ENCODE results near the gene TDP1. TPM values are rescaled to one million over a fixed set of nuclear protein-coding genes. Genes with fewer than 3 reads are reported as not detected.

The TDP1 gene
- total RNA-seq, 1 donor from 2014 or later, result 40.2 TPM

- H3K4me3 ChIP-seq (ENCODE audit: low read depth, low read length), result no peak overlapping the region
- DNase-seq (ENCODE audit: low read depth), result no peak
- TF ChIP-seq, protein P1, sequence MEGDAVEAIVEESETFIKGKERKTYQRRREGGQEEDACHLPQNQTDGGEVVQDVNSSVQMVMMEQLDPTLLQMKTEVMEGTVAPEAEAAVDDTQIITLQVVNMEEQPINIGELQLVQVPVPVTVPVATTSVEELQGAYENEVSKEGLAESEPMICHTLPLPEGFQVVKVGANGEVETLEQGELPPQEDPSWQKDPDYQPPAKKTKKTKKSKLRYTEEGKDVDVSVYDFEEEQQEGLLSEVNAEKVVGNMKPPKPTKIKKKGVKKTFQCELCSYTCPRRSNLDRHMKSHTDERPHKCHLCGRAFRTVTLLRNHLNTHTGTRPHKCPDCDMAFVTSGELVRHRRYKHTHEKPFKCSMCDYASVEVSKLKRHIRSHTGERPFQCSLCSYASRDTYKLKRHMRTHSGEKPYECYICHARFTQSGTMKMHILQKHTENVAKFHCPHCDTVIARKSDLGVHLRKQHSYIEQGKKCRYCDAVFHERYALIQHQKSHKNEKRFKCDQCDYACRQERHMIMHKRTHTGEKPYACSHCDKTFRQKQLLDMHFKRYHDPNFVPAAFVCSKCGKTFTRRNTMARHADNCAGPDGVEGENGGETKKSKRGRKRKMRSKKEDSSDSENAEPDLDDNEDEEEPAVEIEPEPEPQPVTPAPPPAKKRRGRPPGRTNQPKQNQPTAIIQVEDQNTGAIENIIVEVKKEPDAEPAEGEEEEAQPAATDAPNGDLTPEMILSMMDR (conservative IDR thresholded peaks at IDR 0.05; ENCODE audit: low read depth, low read length), result no peak
Measured at GRCh38 chr14:89986462-89987160, 30.9 kb downstream of the TDP1 start.

- H3K4me3 ChIP-seq (ENCODE audit: low read depth, low read length), result no peak overlapping the region
- no peak for DNase-seq (ENCODE audit: low read depth)
- TF ChIP-seq, protein P1 (conservative IDR thresholded peaks at IDR 0.05; ENCODE audit: low read depth, low read length), result no peak
Measured at GRCh38 chr14:89987161-89987475, 31.4 kb downstream of the TDP1 start.

DNA sequence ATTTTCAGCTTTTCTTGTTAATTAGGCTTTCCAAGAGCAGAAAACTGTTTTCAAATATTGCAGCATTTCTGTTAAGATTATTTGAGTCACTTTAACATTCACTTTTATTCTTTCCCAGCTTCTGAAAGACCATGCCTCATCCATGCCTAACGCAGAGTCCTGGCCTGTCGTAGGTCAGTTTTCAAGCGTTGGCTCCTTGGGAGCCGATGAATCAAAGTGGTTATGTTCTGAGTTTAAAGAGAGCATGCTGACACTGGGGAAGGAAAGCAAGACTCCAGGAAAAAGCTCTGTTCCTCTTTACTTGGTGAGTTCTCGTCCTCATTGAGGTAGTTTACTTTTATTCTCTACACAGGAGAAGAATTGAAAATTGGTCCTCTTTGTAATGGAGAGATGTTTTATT lies 33.1 kb downstream of the TDP1 start:
- no peak overlapping the region for H3K4me3 ChIP-seq (ENCODE audit: low read depth, low read length)
- TF ChIP-seq, protein P1 (conservative IDR thresholded peaks at IDR 0.05; ENCODE audit: low read depth, low read length), result no peak
- no peak for DNase-seq (ENCODE audit: low read depth)

- TF ChIP-seq, protein P1 (conservative IDR thresholded peaks at IDR 0.05; ENCODE audit: low read depth, low read length), result no peak
- DNase-seq (ENCODE audit: low read depth), result no peak
Measured at GRCh38 chr14:89990218-89990617, 34.5 kb downstream of the TDP1 start.

DNA sequence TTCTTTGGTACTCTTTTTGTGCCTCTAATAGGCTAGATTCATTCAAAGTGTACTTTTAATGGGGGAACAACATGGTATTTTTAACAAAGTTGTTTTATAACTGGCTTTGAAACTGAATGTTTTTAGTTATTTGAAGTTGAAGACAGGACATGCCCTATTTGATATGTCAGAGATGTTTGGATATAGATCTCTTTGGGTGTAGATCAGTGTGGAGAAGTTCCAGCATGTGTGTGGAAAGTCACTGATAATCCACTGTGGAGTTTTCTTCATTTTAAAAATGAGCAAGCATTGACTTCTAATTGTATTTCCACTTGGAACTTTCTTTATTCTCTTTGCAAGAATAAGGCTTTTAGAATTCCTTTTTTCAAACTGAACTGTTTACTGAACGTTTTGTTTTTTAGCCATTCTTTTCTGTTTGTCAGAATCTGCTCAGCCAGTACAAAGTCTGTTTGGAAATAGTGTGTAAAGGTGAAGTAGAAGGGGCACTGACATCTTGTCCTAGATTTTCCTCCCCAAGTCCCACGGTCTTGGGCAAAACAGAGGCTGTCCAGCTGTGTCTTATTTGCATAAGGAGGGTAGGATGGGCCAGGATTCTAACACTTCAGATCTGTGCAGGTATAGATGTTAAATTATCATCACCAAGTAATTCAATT lies 35.0 kb downstream of the TDP1 start:
- no peak for DNase-seq (ENCODE audit: low read depth)
- TF ChIP-seq, protein P1 (conservative IDR thresholded peaks at IDR 0.05; ENCODE audit: low read depth, low read length), result no peak
- H3K4me3 ChIP-seq (ENCODE audit: low read depth, low read length), result no peak overlapping the region

More at GRCh38 chr14:89990218-89990617, 34.5 kb downstream of the TDP1 start:
- H3K4me3 ChIP-seq (ENCODE audit: low read depth, low read length), result no peak overlapping the region

- H3K4me3 ChIP-seq (ENCODE audit: low read depth, low read length), result no peak overlapping the region
- TF ChIP-seq, protein P1 (conservative IDR thresholded peaks at IDR 0.05; ENCODE audit: low read depth, low read length), result no peak
Measured at GRCh38 chr14:89992273-89992672, 36.5 kb downstream of the TDP1 start.

DNA sequence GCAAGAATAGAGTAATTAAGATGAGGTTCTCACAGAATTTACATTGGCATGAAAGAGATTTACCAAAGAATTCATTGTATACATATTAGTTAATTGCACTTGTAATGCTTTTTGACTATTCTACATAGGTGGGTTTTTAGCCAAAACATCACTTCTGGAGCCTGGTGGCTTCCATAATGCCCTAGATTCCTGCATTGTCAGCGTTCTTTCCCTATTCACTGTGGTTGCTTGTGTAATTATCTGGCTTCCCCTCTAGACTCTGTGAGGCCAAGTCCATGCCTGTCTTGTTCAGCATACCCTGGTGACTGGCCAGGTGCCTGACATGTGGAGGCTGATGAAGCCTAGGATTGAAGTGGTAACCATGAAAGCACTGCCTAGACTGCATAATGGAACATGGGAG lies 41.2 kb downstream of the TDP1 start:
- H3K4me3 ChIP-seq (ENCODE audit: low read depth, low read length), result no peak overlapping the region
- TF ChIP-seq, protein P1 (conservative IDR thresholded peaks at IDR 0.05; ENCODE audit: low read depth, low read length), result no peak
- no peak for DNase-seq (ENCODE audit: low read depth)

More at GRCh38 chr14:89992273-89992672, 36.5 kb downstream of the TDP1 start:
- DNase-seq (ENCODE audit: low read depth), result no peak
